Activated CD4-positive, CD25-positive, alpha-beta regulatory T cell (primary cell): ENCODE results near the gene CPXM2.

Experiments
- DNase-seq, 4 experiments: peaks; one replicate each; lab custom pipeline; 2025; lab: John Stamatoyannopoulos, UW

CPXM2 gene

GRCh38 chr10:123904834-123905409 is 13.3 kb upstream of the CPXM2 start:
- no peak for DNase-seq

- no peak for DNase-seq
Observed at GRCh38 chr10:123903621-123904020, 12.0 kb upstream of the CPXM2 start.

DNA sequence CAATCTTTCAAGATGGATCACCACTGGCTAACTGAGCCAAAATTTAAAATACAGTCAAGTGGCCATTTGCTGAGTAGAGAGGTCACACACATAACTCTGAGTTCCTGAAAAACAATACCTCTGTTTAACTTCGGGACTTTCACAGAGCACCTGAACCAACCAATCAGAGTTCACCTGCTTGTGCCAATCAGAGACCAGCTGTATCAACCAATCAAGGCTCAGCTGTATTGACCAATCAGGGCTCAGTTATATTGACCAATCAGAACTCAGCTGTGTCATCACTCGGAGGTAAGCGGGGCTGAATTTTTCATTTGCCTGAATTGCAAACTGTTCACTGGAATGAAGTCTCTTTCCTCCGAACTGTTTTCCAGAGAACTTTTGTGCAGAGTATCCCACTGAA is 10.0 kb upstream of the CPXM2 start:
- DNase-seq = no peak

DNA sequence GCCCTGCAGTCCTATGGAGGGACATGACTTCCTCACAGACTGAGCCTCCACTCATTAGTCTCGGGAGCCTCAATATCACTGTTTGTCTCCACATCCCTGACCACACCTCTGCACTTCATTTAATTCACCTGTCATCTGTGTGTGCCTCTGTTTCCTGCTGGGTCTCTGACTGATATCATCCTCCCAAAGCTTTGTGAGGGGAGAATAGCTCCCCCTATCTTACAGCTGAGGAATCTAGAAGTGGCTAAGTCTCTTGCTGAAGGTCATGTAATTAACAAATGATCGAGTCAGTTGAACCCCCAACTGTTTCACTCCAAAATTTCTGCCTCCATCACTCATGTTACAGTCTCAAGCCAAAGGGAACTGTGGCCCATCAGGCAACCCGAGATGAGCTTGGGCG is 5.5 kb upstream of the CPXM2 start:
- DNase-seq = no peak

- no peak for DNase-seq
Observed at GRCh38 chr10:123896246-123896927, 4.8 kb upstream of the CPXM2 start.

- no peak for DNase-seq
Observed at GRCh38 chr10:123893651-123894050, 2.0 kb upstream of the CPXM2 start.

- no peak for DNase-seq
Observed at GRCh38 chr10:123890756-123891143, 857 bp downstream of the CPXM2 start.

DNA sequence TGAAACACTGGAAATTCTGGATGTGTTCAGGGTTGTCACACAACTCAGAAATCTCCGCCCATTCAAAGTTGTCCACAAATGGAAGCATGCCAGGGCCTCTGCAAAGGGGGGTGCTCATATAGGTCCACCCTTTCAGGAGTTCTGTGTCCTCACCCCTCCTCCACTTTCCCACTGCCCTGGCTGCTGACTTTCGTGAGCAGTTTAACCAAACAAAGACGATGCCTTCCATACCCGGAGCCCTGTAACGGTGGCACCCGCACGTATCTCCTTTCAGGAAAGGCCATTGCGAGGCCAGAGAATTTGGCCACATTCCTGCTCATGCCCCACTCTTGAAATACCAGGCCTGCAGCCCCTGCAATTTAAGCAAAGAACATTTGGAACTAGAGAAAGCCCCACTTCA is 1.4 kb downstream of the CPXM2 start:
- DNase-seq = no peak

GRCh38 chr10:123889821-123890220 is 1.8 kb downstream of the CPXM2 start:
- DNase-seq = no peak

- no peak for DNase-seq
Observed at GRCh38 chr10:123888751-123889150, 2.9 kb downstream of the CPXM2 start.

GRCh38 chr10:123888256-123888655 is 3.4 kb downstream of the CPXM2 start:
- DNase-seq = no peak

DNA sequence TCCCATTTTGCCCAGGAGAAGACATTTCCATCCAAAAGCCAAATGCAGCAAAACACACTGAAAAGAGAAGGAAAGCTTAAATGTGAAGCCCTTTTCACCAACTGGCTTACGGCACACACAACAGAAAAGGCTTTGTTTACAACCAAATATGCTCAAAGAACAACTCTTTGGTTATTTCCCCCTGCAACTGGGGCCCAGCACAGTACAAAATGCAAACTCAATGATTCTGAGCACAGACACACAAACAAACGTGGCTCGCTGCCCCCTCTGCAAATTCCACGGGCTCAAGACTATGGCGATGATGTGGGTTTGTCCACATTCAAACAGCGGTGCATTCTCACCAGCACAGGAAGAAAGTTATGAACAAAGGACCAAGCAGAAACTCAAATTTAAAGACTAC is 5.3 kb downstream of the CPXM2 start:
- DNase-seq = no peak

DNA sequence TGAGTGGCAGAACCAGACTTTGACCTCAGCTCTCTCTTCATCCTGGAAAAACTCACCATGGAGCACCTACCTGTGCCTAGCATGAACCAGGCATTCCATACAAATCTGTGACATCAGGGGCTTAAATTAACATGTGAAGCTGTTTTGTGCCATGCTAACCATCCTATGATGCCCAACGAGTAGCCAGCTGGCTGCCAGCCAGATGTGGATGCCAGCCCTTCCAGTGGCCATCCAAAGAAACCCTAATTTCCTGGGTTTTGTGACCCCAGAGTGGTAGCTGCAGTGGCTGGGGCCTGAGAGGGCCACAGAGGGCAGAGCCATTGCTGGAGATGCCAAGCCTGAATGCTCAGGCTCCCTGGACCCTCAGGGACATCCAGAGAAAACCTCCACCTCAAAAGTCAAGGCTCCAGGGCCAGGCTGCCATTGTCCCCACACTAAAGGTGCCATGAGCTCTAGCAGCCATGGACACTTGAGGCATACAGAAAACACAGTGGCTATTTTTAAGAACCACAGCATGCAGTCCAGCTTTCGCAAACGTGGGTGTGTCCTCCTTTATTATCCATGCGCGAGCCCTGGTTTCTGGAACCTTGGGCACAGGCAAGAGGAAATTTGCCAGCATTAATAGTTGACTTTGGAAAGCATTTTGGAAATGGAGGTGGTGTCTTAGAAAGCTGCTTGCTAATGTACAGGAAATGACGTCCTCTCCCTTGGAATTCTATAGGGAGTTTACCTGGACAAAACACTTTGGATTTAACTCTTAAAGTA is 6.0 kb downstream of the CPXM2 start:
- no peak for DNase-seq

DNA sequence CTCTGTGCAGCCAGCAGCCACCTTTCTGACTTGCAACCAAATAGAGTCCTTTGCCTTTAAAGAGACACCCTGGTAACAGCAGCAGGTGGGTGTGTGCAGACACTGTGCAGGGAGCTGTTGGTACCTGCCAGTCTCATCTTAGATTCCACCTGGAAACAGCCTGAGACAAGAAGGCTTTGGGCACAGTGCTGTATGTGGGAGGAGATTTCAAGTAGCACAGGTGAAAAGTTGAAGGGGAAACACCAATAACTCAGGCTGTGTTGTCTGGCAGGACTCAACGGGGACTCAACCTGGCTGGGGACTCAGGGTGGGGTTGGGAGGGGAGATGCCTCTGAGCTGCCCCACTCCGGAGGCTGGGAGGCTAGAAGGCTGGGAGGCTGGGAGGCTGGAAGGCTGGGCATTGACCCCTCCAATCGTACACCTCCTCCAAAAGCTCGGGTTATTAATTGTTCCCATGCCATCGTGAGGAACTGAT is 6.7 kb downstream of the CPXM2 start:
- no peak for DNase-seq

DNA sequence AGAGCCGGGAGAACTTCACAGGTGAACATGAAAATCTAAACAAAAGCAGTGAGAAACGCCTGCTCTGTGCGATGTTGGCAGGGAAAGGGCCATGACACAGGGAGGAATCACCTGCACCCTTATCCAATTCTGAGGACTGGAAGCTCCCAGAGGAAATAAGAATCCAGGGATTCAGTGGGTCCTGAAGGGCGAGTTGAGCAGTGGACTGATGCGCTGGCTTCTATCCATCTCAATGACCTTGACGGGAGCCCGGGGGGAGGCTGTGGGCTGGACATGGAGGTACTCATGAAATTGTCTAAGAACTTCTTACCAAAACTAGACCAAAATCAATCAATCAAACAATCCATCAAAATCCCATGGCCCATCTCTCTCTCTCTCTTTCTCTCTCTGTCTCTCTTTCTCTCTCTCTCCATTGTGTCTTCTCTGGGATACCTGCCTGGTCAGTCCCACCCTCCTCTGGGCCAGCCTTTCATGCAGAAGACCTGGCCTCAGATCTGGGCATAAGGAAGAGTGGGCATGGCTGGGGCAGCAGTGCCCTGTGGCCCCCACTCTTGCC is 7.2 kb downstream of the CPXM2 start:
- no peak for DNase-seq

DNA sequence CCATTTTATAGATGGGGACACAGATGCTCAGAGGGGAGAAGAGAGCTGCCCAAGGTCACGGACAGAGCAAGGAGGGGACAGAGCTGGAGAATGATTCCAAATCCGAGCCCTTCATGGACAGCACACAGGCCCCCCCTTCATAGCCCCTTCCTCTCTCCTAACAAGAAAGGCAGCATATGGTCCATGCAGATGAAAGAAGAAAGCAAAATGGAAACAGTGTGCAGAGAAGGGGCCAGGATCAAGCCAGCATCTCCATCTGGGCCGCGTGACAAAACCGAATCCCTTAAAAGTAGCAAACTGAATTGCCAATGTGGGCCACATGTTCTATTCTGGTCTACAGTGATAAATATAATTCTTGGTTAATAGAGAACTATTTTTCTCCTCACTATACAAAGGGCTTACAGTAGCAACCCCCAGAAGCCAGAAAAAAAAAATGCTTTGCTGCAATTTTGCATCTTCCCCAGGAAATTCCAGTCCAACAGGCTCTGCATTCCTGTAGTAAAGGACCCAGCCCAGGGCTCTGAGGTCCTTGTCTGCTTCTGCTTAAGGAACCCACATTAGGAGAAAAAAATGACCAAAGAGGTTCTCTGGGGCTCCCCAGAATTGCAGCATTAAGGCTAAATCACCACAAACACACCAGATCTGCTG is 7.8 kb downstream of the CPXM2 start:
- no peak for DNase-seq

DNA sequence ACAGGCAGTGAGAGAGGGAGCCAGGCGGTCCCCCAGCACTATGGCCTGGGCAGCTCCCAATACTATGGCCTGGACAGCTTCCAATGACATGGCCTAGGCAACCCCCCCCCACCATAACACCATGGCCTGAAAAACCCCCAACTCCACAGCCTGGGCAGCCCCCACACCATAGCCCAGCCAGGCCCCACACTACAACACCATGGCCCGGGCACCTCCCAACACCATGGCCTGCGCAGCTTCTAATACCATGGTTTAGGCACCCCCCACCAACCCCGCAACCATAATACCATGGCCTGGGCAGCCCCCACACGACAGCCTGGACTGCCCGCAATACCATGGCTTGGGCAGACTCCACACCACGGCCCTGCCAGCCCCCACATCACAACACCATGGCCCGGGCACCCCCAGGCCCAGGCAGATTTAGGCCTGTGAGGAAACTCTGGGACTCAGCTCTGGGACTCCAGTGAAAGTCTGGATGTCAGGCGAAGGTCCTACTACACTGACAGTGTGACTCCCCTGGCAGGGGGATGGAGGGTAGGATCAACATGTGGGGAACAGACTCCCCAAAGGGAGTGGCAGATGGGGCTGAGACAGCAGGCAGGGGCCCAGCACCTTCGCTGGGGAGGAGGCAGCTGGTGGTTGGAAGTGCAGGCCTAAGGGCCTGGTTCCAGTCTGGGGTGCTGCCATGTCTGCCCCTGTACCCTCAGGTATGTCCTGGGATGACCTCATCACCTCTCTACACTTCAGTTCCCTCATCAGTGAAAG is 8.7 kb downstream of the CPXM2 start:
- DNase-seq = no peak

DNA sequence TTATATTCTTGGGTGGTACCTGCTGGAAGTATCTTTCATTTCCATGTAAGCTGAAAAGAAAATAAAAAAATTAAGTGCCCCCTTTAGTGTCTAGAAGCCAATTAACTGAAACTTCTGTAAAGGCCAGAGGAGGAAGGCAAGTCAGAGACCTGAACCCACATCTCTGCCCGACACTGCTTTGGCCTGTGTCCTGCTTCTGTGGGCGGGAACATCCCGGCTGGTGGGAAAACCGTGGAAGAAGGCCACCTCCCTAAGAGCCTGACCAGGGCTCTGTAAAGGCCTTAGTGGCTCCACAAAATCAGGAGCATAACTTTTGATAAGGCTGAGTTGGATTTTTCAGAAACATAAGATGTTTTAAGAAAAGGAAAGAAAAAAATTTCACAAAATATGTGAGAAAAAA is 9.4 kb downstream of the CPXM2 start:
- no peak for DNase-seq

GRCh38 chr10:123879606-123880257 is 11.9 kb downstream of the CPXM2 start:
- no peak for DNase-seq

GRCh38 chr10:123878666-123879303 is 12.8 kb downstream of the CPXM2 start:
- no peak for DNase-seq

DNA sequence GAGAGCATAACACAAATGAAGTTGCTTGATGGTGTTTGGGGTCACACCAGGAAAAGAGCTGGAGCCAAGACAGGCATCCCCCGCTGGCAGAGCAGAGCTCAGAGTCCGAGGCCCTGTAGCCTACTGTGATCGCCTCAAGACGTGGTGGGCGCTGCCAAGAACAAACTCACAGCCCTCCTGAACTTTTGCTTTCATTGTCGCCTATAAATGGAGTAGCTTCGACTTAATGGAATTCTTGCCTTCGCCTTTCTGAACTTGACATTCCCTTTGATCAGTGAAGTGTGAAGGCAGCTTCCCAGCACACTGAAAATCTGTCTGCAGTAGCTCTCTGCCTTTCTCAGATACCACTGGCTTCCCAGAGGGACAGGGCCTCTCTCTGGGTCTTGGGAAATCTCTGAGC is 21.3 kb downstream of the CPXM2 start:
- DNase-seq = no peak
